Stimulated activated CD8-positive, alpha-beta memory T cell treated with anti-CD3 and anti-CD28 coated beads, Interleukin-7, amount 100 ng/mL, for 48 hours (primary cell): ENCODE measurements around the gene TRABD.

Source experiments
- DNase-seq, 2 donors: peaks; one replicate each; pipeline ENCODE4 v3.0.0-alpha.2; 2020; ENCODE audit warnings: low read depth in 1 of 2; ENCODE audit errors: extremely low read depth in 1 of 2

The TRABD gene

DNA sequence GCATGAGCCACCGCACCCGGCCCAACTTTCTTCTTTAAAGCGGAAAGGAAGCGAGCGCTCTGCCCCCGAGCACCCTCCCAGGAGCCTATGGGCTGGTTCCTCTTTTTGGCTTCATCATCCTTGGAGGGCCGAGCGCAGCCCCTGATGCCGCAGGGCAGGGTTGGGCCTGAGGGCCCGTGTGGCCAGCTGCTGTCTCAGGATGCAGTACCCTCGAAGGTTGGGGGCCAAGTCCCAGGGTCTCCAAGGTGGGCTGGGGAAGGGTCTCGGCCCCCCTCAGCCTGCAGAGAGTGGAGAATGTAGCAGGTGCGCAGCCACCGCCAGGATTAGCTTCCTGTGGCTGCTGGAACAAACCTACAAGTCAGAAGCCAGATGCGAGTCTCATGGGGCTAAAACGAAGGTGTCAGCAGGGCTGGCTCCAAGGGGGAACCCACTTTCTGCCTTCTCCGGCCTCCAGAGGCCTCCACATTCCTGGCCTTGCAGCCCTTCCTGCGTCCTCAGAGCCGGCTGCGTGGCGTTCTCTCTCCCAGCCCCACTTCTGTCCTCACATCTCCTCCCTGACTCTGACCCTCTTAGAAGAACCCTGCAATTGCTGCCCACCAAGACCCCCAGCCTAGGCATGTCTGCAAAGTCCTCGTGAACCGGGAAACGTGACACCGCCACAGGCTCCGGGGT, 12.3 kb upstream of the TRABD start:
- DNase-seq, result no peak

DNA sequence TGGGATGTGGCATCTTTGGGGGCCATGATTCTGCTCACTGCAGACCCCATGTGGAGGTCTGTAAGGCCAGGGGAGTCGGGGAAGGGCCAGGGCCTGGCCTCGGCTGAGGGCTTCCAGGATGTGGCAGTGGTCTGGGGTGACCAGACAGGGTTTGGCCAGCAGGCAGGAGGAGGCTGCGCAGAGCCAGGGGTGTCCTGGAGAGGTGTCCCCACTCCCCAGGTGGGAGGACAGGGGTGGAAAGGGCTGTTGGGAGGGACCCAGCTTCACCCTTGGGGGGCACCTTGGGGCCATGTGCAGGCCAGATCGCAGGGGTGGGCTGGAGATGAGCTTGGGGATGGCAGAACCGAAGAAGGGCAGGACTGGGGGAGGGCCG, 11.7 kb upstream of the TRABD start:
- DNase-seq, result no peak

DNA sequence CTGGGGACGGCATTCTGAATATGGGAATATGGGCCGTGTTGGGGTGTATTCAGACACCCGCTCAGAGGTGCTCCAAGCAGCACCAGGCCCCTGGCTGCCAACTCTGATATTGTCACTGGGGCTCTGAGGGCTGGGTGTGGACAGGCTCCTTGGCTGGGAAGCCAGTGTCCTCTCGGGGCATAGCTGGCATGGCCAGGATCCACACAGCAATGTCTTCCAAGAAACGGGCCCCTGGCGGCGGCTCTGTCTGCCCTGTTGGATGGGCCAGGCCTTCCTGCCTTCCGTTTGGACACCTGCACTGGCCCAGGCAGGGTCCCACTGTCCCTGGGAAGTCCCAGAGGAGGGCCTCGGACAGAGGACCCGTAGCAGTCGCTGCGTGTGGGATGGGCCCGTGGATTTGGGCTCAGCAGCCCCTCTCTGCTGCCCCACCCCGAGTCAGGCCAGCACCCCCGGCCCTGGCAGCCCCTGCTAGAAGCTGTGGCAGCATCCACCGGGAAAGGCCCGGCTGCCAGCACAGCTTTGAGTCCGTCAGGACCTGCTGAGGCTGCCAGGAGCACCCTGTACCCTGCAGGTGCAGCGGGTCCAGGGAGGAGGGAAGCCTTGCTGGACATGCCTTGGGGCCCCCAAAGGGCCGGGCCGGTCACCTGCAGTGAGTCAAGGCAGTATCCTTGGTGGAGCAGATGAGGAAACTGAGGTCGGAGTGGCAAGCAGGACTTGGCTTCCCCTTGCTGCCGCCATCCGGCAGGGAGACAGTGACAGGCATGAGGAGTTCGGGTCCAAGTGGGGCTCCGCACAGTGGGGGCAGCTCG, 11.1 kb upstream of the TRABD start:
- no peak for DNase-seq

DNA sequence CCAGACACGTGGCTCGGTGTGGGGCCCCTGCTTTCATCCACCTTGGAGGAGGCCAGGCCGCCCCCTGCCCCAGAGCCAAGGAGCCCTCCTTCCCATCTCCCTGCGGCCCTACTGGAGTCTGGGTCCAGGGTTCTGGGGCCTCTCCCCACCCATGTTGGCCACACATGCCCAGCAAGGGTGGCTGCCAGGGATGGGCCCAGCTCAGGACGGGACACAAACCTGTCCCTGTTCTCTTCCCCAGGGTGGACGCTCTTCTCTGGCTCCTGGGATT, 10.6 kb upstream of the TRABD start:
- no peak for DNase-seq

DNA sequence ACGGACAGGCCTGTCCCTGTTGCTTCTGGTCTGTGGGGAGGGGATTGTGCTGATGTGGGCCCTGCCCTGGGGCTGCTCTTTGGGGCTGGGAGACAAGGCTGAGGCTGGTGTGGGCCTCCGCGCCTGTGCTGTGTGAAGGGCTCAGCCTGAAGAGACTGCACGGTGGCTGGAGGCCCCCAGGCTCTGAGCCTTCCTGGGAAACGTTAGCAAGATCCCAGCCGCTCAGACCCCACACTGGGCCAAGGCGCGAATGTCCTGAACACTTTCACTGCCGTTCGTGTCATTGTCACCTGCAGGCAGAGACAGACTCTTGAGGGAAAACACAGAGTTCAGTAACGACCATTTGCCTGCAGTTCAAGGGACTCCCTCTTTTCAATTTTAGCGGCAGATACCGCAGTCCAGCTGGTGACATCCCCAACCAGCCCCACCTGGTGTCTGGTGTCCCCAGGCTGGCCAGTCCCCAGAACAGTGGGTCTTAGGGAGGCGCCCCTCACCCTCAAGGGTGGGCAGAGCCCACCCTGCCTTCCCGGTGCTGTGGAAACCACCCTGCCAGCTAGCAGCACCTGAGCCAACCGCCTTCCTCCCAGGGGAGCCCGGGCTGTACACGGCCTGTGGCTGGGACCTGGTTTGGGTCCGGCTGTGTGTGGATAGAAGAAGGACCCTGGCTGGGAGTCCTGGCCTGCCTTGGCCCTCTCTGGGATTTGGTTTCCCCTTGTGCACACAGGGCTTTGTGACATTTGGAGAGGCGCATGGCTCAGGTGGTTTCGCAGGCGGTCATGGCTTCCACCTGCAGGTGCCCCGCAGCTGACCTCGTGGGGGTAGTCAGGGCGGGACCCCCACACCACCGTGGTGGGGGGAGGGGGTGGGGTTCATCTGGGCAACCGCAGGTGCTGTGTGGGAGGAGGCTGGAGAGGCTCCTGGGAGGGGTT, 9.5 kb upstream of the TRABD start:
- no peak for DNase-seq

DNA sequence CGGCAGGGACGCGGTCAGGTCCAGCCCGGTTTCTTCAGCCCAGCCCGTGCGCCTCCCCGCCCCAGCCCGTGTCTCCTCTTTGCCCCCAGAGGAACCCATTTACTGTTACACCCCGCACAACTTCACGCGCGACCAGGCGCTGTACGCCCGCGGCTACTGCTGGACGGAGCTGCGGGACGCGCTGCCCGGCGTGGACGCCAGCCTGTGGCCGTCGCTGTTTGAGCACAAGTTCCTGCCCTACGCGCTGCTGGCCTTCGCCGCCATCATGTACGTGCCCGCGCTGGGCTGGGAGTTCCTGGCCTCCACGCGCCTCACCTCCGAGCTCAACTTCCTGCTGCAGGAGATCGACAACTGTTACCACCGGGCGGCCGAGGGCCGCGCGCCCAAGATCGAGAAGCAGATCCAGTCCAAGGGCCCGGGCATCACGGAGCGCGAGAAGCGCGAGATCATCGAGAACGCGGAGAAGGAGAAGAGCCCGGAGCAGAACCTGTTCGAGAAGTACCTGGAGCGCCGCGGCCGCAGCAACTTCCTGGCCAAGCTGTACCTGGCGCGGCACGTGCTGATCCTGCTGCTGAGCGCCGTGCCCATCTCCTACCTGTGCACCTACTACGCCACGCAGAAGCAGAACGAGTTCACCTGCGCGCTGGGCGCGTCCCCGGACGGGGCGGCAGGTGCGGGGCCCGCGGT, 8.7 kb upstream of the TRABD start:
- DNase-seq, result no peak

GRCh38 chr22:50177537-50178470, 7.9 kb upstream of the TRABD start:
- no peak for DNase-seq

- DNase-seq, result no peak
Measured at GRCh38 chr22:50178471-50178864, 7.2 kb upstream of the TRABD start.

GRCh38 chr22:50178871-50179869, 6.5 kb upstream of the TRABD start:
- no peak for DNase-seq

DNA sequence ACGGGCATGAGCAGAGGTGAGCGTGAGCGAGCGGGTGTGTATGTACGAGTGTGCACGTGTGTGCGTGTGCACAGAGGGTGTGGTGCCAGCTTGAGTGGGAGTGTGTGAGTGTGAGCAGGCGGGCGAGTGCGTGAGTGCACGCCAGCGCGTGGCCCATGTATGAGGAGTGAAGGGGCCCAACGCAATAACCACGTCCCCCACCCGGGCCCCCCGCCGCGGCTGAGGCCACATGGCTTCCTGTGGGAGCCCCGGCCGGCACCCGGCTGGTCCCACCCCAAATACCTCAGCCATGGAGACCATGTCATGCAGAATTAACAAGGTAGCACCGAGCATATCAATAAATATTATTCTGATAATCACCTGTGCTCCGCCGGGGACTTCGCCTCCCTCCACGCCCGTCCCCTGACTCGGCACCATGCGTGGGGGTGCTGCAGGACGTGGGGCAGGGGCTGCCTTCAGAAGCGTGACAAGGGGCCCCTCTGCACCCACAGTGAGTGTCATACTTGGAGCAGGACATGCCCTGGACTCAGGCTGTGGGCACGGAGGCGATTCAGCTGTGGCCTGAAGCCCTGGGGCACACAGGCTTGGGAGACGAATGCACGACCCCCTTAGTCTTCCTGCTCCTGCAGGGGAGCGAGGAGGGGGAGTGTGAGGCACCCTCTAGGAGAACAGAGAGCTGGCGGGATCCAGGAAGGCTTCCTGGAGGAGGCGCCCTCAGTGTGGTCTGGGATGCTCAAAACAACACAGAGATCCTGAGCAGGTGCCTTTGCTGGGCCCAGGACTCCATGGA, 5.6 kb upstream of the TRABD start:
- DNase-seq, result no peak

- no peak for DNase-seq
Measured at GRCh38 chr22:50180727-50181521, 4.8 kb upstream of the TRABD start.

DNA sequence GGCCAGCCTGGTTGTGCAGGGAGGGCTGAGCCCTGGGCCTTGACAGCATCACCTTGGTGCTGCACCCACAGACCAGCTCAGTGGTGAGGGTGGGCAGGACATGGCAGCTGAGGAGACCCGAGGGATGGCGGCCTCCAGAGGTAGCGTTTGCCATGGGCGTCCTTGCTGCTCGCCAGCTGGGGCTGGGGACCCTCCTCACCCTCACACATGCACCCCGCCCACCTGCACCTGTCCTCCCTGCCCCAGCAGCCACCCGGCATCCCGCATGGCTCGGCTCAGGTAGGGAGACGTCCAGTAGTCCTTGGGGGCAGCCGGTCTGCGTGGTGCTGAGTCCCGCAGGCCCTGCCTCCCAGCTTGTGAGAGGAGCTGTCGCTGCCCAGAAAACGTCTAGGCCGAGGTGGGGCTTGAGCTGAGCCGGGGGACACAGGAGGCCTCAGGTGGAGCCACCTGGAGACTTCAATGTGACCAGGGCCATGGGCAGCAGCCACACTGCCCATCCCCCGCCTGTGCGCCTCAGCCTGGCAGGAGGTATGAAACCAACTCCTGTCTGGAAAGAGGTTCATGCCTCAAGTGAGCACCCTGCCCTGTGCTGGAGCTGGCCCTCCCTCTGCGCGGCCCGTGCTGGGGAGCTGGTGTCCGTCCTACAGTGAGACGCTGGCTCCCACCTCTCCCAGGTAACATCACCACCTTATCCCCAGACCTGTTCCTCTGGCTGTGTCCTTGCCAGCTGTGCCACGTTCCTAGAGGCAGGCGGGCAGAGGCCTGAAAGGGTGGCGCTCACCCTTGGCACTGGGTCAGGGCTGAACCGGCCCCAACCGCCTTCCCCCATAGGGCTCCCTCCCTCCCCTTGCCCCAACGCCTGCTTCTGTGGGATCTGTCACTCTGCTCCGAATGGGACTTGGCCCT, 3.3 kb upstream of the TRABD start:
- DNase-seq, result no peak

DNA sequence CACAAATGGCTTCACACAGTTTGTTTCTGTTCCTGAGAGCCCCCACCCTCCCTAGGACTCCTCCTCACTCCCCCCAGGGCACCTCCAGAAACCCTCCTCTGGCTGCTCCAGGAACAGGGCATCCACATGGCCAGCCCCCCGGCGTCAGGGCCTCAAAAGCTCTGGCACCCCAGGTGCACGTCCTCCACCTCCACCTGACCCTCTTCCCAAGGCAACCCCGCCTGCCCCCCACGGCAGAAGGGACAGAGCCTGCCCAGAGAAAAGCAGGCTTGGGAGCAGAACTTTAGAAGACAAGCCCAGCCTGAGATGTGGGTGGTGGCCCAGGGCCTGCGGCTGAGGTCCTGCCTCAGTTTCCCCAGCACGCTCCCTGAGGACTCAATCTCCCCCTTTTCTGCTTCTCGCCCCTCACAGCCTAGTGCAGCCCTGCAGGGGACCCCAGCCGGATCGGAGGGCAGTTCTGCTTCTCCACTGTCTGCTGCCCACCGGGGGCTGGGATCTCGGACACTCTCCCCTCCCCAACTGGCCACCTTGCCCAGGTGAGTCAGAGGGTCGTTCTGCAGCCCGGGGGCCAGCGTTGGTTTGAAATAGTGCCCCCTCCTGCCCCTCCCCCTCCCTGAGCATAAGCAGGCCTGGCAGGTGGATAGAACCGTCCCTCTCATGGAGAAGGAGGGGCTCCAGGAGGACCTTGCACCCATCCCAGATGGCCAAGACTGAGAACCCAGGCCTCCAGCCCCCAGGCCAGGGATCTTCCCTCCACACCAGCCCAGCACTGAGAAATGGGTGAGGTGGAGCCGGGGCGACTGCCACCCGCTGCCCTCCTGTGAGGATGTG, 2.4 kb upstream of the TRABD start:
- no peak for DNase-seq

DNA sequence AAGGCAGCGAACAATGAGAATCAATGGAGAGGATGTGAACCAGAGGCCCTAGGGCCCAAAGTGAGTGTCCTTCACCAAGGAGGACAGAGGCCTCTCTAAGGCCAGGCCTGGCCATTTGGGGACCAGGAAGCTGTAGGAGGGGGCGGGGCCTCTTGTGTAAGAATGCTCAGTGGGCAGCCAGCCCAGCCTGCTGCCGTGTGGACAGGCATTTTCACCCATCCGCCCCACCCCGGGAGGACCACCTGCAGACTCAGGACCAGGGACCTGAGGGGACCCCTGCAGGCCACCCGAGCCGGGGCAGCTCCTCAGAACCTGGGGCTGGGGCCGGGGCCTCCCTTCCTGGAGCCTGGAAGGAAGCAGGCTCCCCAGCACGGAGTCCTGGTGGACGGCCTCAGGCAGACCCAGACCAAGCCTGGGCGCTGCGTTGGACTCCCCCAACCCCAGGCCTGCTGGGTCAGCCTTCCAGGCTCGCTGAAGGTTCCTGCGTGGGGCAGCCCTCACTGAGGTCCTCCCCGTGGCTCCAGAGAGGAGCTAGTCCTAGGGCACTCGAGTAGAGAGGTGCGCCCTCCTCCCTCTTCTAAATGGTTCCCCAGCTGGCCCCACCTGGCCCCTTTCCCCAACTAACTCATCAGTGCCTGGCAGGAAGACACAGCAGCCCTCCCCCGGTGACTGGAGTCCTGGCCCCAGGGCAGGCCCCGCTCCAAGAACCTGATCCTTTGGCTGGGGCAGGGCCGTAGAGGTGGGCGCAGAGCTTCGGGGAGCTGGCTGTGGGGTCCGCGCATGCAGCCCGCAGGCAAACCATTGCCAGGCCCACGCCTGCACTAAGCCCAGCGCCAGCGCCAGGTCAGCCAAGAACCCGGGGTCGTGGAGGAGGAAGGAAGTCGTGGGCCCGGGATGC, 1.5 kb upstream of the TRABD start:
- DNase-seq, result no peak
